AG10803 (cell line): ENCODE measurements around the gene OTUD3.

Experiments
- DNase-seq: peaks from one replicate; pipeline ENCODE4 v3.0.0; 2010; ENCODE audit warnings: low read depth
- H3K4me3 ChIP-seq: 2 replicates; pipeline ENCODE4 v1.5.1; 2011; ENCODE audit warnings: mild to moderate bottlenecking, low read length, control low read depth
- CTCF ChIP-seq: conservative IDR thresholded peaks from 2 replicates; pipeline ENCODE4 v1.5.1; 2011; ENCODE audit warnings: mild to moderate bottlenecking, low read length, control low read depth, inconsistent platforms

Gene OTUD3

DNA sequence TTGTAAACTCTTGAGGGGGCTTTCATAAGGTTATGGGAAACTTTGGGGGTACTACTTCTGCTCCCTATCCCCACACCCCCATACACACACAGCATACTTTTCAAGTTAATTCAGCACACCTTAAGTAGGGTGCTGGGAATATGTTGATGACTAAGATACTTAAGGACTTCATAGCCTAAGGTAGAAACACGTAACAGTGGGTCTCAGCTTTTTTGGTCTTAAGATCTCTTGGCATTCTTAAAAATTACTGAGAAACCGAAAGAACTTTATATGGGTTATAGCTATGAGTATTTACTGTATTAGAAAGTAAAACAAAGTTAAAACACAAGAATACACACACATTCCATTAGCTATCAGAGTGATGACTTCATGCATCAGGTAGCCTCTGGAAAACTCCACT, 2.1 kb downstream of the OTUD3 start:
- TF ChIP-seq CTCF = no peak
- no peak overlapping the region for H3K4me3 ChIP-seq
- DNase-seq = no peak

DNA sequence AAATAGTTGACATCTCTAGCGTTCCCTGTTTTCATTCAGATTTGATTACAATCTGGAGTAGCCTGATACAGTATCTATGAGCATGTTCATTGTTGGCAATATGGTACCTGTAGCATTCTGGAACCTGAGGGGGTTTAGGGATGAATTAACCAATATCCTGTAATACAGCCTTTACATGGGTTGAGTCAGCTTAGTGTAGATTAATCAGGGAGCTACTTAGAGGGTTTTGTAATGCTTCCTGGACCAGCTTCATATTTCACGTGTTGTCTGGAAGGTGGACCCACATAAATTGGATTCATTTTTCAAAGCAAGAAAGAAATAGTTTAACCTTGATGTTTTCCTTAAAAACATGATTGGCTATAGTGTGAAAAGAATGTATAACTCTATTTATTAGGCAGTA, 3.6 kb downstream of the OTUD3 start:
- no peak overlapping the region for H3K4me3 ChIP-seq
- TF ChIP-seq CTCF = no peak
- DNase-seq = peak; percentile 16

DNA sequence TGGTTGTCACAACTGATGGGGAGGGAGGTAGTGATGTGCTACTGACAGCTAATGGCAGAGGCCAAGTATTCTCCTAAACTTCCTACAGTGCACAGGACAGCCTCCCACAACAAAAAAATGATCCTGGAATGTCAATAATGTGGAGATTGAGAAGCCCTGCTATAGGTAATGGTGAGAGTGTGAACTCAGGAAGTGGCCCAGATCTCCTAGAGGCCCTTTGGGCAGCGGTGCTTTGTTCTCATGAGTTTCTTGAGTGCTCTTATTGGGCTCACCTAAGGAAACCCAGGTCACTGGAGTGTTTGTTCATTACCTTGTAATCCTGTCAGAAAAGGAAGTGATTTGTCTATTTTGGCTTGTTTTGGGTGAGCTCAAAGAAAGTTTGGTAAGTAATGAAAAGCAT, 5.9 kb downstream of the OTUD3 start:
- TF ChIP-seq CTCF = no peak
- H3K4me3 ChIP-seq = no peak overlapping the region
- DNase-seq = no peak

GRCh38 chr1:19889656-19890055, 7.5 kb downstream of the OTUD3 start:
- no peak overlapping the region for H3K4me3 ChIP-seq
- TF ChIP-seq CTCF = no peak
- no peak for DNase-seq

DNA sequence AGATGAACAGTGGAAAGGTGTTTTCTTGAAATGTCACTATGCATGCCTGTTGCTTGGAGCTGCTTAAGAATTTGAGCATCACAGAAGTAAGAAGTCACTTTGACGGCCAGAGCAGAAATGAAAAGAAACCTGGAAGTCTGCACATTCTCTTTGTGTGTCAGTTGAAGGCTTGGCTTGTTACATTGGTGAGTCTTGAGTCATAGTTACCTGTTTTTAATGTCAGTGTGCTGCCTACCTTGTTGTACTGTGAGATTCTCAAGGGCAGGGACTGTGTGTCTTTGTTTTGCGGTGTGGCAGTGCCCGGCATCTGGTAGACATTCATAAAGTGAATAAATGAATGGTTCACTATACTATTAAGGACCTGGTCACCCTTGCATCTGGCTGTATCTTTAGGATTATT, 9.9 kb downstream of the OTUD3 start:
- no peak overlapping the region for H3K4me3 ChIP-seq
- DNase-seq = no peak

DNA sequence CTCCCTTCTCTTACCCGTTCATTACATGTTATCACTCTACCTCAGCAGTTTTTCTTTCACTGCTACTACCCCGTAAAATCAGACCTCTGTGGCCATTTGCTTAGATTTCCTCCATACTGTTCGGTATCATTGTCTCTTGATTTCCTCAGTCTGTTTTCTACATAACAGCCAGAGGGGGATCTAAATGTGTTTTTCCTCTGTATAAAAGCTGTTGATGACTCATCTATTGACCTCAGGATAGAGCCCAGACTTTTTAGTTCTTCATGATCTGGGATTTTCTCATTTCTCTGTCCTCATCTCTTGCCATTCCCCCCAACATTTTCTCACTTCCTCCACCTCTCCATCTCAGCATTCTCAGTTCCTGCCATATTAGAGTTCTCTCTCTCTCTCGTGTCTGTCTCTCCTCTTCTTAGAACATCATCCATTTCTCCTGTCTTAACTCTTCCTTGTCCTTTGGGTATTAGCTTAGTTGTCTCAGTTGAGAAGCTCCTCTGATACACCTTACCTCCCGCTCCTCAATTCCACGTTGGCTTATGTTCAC, 10.5 kb downstream of the OTUD3 start:
- no peak for TF ChIP-seq CTCF
- DNase-seq = peak; percentile 20
- no peak overlapping the region for H3K4me3 ChIP-seq

More for the DNA sequence above, 9.9 kb downstream of the OTUD3 start:
- TF ChIP-seq CTCF = no peak

- no peak for TF ChIP-seq CTCF
- DNase-seq = no peak
- H3K4me3 ChIP-seq = no peak overlapping the region
Measured at GRCh38 chr1:19893687-19894086, 11.5 kb downstream of the OTUD3 start.
